ENCODE measurements around the gene CAPN11.
"Not testable (repeated sequence)": the region's sequence is repeated elsewhere in the genome, so short reads cannot be mapped to it uniquely, and the experiment has no call there.

Gene CAPN11

GRCh38 chr6:44181784-44182183, 23.2 kb downstream of the CAPN11 start:
- not testable (repeated sequence) for DNase-seq

DNA sequence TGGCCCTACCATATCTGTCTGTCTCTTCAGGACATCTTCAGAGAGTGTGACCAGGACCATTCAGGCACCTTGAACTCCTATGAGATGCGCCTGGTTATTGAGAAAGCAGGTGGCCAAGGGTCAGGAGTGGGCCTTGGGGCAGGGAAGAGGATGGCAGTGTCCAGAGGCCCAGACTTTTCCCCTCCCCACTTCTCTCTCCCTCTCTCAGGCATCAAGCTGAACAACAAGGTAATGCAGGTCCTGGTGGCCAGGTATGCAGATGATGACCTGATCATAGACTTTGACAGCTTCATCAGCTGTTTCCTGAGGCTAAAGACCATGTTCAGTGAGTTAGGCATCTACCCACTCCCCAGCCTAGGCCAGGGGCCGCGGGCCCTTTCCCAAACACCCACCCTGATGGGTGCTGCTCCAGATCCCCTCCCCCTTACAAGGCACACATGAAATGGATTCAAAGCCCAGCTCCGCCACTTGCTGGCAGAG, 24.3 kb downstream of the CAPN11 start:
- DNase-seq: no peak

DNA sequence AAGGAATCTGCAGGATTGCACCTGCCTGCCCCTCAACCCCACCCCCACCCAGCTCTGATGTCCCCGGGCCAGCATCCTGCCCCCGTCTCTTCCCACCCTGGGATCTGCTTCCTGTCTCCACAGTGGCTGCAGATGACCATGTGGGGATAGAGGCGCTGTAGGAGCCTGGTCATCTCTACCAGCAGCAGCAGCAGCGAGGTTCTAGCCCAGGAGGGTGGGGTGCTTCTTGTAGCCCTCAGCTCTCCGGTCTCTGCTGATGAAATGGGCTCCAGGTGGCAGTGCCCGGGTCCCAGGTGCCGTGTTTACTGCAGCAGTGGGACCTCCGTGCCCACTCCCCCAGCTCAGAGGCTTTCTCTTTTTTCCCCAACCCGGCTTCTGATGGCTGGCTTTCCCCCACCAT, 25.2 kb downstream of the CAPN11 start:
- DNase-seq: no peak

DNA sequence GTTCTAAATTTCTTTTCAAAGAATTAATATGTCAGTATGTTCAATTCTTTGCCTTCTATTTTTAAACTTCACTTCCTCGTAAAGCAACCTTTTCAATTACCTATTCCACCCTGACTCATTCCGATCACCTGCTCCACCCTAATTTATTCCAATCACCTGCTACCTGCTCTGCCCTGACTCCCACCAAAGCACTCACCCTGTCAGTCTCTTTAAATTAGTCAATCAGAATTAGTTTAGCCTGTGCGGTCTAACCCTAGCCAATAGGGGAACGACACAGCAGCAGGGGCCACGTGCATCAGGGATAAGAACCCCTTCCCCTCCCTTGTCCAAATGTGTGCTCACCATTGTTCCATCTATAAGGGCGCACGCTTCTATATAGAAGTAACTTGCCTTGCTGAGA, 26.7 kb downstream of the CAPN11 start:
- DNase-seq: not testable (repeated sequence)

DNA sequence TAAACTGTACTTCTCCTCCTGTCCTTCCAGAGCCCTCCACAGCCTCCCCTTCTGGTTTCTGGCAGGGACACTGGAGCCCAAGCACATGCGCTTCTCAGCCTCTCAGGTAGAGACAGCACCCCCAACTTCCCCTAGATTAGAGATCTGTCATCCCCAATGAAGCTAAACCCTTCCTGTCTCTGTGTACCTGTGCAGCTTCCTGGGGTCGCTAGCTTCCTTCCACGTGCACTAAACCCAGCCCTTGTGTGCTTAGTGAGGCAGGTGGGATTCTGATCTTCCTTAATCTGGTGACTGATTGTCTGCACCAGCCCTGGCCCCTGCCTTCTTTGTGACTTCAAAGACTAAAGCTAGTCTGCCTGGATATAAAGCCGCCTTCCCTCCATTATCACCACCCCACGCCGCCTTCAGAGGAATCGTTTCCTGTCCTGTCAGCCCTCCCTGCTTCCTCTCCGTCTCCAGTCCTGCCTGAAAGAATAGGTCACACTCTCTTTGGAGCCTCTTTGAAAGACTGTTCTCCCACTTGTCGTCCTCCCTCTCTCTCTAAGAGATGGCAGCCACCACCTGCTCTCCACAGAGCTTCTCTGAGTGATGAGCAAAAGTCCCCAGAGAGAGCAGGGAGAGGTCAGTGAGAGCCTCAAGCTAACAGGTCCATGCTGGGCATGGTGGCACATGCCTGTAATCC, 27.5 kb downstream of the CAPN11 start:
- DNase-seq: no peak

DNA sequence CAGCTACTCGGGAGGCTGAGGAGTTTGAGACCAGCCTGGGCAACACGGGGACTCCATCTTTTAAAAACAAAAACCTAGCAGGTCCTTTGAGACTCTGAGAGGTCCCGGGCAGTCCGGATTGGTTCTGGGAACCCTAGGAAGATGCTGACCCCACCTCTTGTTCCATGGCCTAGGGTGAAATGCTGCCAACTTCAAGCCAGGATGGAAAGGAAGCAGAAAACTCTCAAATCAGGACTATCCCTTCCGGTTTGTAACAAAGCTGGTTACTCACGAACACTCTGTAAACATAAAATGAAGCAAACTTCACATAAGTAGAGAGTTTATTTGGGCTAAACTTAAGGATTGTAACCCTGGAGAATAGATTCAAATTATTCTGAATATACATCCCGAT, 28.0 kb downstream of the CAPN11 start:
- DNase-seq: no peak

DNA sequence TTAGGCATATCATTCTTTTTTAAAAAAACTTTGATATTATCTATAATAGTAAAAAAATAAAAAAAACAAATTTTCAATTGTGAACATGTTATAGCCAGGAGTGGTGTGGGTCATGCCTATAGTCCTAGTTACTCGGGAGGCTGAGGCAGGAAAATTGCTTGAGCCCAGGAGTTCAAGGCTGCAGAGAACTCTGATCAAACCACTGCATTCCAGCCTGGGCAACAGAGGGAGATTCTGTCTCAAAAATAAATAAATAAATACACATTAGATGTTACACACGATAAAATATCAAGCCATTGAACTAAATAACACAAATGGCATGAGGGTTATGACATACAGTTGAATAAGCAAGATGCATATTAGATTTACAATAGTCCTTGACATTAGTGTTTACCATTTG, 30.2 kb downstream of the CAPN11 start:
- DNase-seq: no peak

DNA sequence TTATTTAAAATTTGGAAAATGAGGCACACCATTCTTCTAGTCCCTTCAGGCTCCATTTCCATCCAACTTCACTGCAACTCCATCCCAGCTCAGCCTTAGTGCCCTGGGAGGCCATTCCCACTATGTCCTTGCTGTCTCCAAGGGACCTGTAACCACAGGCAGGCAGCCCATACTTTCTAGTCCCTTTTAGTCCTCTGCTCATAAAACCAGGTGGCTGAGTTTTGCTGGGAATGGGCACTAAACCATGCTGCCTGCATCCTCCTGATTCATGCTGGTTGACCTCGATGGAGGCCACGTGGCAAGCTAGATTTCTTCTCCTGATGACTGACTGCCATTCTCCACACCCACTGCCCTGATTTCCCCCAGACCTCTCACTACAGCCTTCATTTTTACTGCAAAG, 30.6 kb downstream of the CAPN11 start:
- DNase-seq: no peak

- no peak for DNase-seq
Observed at GRCh38 chr6:44190715-44191114, 32.1 kb downstream of the CAPN11 start.

DNA sequence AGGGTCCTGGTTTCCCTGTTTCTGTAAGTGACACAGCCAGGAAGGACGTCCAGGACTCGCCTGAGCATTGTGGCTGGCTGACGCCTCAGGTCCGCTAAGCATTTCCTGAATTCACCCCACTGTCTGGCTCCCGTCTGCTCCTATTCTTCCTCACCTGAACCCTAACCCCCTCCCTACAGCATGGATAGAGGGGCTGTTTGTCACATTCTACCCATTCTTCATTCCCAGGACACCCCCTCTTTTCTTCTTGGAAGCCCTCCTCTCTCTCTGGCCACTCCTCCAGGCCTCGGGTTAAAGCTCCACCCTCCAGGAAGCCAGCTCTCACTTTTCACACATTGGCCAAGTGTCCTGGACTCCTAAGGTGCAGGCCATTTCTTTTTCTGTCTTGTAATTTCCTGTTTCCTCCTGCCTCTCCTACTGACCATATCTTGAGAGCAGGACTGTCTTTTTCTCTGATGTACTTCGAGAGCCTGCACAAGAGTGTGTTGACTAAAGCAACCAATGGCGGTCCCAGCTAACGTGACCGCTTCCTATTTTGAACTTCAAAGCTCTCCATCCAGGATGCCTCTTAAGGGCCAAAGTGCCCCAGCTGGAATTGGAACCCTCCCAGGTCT, 33.9 kb downstream of the CAPN11 start:
- DNase-seq: no peak

DNA sequence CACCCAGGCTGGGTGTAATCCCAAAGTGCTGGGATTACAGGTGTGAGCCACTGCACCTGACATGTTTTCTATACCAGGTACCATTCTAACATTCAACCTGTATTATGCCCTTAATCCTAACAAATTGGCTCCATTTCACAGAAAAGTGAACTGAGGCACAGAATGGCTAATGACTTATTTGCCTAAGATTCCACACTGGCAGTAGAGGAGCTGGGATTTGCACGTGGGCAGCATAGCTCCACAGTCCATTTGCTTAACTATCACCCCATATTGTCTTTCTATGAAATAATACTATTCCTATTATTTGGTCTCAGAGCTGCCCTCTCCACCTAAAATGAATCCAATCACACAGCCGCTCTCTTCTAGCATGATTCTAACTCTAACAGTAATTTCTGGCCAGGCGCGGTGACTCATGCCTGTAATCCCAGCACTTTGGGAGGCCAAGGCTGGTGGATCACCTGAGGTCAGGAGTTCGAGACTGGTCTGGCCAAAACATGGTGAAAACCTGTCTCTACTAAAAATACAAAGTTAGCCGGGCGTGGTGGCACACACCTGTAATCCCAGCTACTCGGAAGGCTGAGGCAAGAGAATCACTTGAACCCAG, 34.8 kb downstream of the CAPN11 start:
- DNase-seq: no peak

DNA sequence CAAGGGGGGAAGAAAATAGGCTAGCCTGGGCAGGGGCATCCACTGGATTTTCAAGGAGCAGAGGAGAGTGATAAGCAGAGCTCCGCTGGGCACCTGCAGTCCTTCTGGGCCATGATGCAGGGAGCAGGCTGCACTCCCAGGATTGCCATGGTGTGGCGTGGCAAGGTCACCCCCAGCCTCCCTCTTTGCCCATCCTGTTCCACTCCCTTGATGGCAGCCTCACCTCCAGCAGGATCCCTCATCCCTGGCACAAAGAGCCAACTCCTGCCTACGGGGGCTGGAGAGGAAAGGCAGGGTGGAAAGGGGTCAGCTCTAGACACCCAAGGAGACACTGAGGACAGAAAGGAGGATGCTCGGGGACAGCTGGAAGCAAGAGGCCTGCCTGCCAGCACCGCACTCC, 35.7 kb downstream of the CAPN11 start:
- no peak for DNase-seq

DNA sequence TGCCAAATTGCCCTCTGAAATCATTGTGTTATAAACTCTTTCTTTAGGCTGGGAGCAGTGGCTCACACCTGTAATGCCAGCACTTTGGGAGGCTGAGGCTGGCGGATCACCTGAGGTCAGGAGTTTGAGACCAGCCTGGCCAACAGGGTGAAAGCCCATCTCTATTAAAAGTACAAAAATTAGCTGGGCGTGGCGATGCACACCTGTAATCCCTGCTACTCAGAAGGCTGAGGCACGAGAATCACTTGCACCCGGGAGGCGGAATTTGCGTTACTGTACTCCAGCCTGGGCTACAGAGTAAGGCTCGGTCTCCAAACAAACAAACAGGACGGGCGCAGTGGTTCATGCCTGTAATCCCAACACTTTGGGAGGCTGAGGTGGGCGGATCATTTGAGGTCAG, 37.7 kb downstream of the CAPN11 start:
- not testable (repeated sequence) for DNase-seq

- DNase-seq: no peak
Observed at GRCh38 chr6:44198684-44199083, 40.1 kb downstream of the CAPN11 start.

- no peak for DNase-seq
Observed at GRCh38 chr6:44199883-44200282, 41.3 kb downstream of the CAPN11 start.

DNA sequence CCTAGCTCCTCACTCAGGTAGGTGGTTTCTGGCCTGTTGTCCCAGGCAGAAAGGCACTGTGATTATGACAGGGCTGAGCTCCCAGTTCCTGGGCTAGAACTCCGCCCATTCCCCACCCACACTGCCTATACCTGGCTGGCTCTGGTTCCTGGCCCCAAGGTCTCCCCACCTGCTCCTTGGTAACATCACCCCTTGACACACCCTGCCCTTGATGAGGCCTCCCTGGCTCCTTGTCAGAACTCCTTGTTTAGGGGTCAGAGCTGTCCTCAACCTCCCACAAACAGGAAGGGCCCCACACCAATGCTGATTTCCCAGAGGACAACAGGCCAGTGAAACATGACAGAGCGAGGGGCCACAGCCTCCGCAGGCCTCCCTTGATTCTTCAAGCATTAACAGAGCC, 42.6 kb downstream of the CAPN11 start:
- no peak for DNase-seq

DNA sequence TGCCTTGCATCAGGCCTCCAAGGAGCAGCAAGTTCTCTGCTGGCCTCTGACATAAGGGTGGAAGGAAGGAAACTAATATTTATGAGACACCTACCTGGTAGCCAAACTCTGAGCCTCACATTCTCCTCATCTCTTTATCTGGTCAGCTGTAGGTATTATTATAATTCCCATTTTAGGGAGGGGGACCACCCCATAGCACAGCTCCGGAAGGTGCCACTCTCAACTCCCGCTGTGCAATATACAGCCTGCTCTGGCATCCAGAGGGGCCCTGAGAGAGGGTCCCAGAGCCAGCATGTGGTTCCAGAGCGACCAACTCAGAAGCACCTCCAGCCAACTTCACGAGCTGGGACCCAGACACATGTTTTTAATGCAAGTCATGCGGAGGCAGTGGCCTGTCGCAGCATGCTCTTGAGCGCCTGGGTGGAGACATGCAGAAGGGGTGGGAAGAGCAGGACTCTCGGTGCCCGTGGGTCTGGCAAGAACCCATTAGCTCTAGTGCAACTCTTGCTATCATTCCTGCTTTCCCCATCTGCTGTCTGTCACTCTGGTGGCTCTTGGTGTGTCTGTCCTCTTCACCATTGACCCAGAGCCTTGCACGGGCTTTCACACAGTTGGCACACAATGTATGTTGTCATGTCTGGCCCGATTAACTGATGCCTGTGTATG, 43.2 kb downstream of the CAPN11 start:
- DNase-seq: no peak

DNA sequence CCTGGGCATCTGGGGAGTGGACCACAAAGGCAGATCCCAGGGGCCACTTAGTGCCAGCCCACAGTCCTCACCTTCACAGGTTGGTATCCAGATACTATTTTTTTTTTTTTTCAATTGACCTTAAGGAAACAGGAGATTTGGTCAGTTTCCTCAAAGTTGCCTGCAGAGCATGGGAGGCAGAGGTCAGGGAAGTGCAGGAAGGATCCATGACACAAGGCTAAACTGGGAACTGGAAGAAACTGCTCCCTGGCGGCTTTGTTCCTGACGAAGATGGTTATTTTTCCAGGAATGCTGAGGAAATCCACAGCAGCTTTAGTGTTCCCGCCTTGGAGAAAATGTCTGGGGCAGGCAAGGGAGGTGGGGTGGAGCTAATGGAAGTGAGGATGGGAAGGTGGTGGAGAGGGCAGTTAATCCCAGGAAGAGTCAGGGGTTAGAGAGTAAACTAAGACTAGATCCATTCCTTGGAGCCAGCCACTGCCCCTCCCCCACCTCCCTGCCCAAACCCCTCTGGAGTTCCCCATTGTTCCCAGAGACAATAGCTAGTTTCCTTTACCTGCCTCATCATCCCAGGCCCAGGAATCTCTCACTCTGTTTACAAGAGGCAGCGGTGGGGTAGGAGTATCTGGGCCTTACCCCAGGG, 43.8 kb downstream of the CAPN11 start:
- DNase-seq: no peak

GRCh38 chr6:44202972-44203750, 44.5 kb downstream of the CAPN11 start:
- DNase-seq: no peak

DNA sequence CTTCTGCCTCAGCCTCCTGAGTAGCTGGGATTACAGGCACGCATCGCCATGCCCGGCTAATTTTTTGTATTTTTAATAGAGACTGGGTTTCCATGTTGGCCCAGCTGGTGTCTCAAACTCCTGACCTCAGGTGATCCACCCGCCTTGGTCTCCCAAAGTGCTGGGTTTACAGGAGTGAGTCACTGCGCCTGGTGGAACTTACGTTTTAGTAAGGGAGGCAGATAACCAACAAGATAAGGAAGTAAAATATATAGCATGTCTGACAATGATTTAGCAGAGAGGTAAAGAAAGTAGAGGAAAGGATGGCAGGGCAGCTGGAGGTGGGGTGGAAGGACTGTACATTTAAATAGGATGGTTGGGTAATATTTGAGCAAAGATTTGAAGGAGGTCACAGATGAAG, 45.3 kb downstream of the CAPN11 start:
- DNase-seq: no peak

- DNase-seq: no peak
Observed at GRCh38 chr6:44207966-44208365, 49.3 kb downstream of the CAPN11 start.

- no peak for DNase-seq
Observed at GRCh38 chr6:44211284-44211683, 52.7 kb downstream of the CAPN11 start.
